Measurements from ENCODE around the gene RSPH9.

Gene RSPH9

GRCh38 chr6:43712579-43712978 is 67.7 kb downstream of the RSPH9 start:
- DNase-seq (ENCODE audit: low spot score): no peak

GRCh38 chr6:43713643-43714310 is 68.9 kb downstream of the RSPH9 start:
- no peak for DNase-seq (ENCODE audit: low spot score)

GRCh38 chr6:43714311-43715055 is 69.6 kb downstream of the RSPH9 start:
- DNase-seq (ENCODE audit: low spot score): no peak

- DNase-seq (ENCODE audit: low spot score): no peak
These were observed 70.4 kb downstream of the RSPH9 start for GRCh38 chr6:43715056-43715788.

- no peak for DNase-seq (ENCODE audit: low spot score)
These were observed 71.3 kb downstream of the RSPH9 start for GRCh38 chr6:43716099-43716498.

GRCh38 chr6:43717389-43717788 is 72.6 kb downstream of the RSPH9 start:
- DNase-seq (ENCODE audit: low spot score): no peak

- DNase-seq (ENCODE audit: low spot score): no peak
These were observed 73.0 kb downstream of the RSPH9 start for GRCh38 chr6:43717822-43718221.

- DNase-seq (ENCODE audit: low spot score): no peak
These were observed 73.7 kb downstream of the RSPH9 start for GRCh38 chr6:43718387-43719105.

GRCh38 chr6:43719511-43719910 is 74.7 kb downstream of the RSPH9 start:
- no peak for DNase-seq (ENCODE audit: low spot score)

- no peak for DNase-seq (ENCODE audit: low spot score)
These were observed 76.2 kb downstream of the RSPH9 start for GRCh38 chr6:43720999-43721398.

Data from hematopoietic multipotent progenitor cell treated with erythropoietin and hydrocortisone succinate and interleukin-3 and kit ligand, for 15 days (in vitro differentiated cells).